ENCODE data around the gene FAAH.

FAAH gene

GRCh38 chr1:46461017-46461808 lies 67.1 kb downstream of the FAAH start:
- Histone ChIP-seq H3K4me3 (ENCODE audit: low read depth, low read length) (no peak overlapping the region), H3K27ac (no peak overlapping the region), H3K27me3 (replicated peaks) (peaks cover 32% of the 10 kb centered on the region), H3K36me3 (replicated peaks) (no peaks in the 10 kb centered on the region)
- DNase-seq: no peak
- TF ChIP-seq CTCF (IDR thresholded peaks at IDR 0.05; ENCODE audit: low read depth, low read length, missing control alignments): no peak
- in situ Hi-C loops (cut with HindIII; ENCODE audit: low pct_ligation_motif_present, low sequenced_read_pairs): no loop called here

DNA sequence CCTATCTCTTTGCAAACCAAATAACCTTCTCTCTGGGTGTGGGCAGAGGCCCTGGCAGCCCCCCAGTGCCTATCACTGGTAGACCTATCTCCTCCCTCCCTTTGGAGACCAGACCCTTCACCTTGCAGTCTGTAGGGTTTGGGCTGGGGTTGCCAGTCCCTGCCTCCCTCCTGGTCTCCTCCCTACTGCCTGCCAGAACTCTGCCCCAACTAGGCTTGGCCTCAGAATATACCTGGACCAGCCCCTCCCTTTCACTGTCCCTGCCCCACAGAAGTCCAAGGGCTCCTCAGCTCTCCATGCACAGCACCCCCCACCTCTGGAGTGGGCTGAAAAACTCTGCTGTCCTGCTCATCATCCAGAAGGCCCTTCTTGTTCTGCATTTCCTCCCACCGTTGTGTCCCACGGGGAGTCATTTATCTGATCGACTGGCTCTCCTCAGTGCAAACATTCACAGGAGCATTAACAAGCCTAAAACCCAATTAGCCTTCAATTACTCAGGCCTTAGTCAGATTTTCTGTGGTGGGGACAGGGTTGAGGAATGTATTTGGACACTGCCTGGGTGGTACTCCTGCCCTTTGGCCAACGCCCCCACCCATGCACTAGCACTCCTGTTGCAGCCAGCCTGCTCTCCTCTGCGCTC lies 67.8 kb downstream of the FAAH start:
- no peak for TF ChIP-seq CTCF (IDR thresholded peaks at IDR 0.05; ENCODE audit: low read depth, low read length, missing control alignments)
- no peak overlapping the region for H3K27ac ChIP-seq
- DNase-seq: no peak
- peaks cover 34% of the 10 kb centered on the region for H3K27me3 ChIP-seq (replicated peaks)
- in situ Hi-C loops (cut with HindIII; ENCODE audit: low pct_ligation_motif_present, low sequenced_read_pairs): no loop called here
- no peak overlapping the region for H3K4me3 ChIP-seq (ENCODE audit: low read depth, low read length)
- no peaks in the 10 kb centered on the region for H3K36me3 ChIP-seq (replicated peaks)
